HepG2 (cell line): ENCODE data around the gene MMP12. TPM values are rescaled to one million over a fixed set of nuclear protein-coding genes. Genes with fewer than 3 reads are reported as not detected.

Experiments used
- ATAC-seq: fragments of 200-7000 bp; cut with Tn5 transposase; 3 replicates; pipeline ENCODE4 v1.9.1; 2020; ENCODE audit warnings: mild to moderate bottlenecking, moderate library complexity
- BruUV-seq: library from RNA; stranded (reverse); fragments of 400-500 nt; replicated peaks from 2 replicates; lab custom pipeline; 2021; lab: Mats Ljungman, UMichigan
- CTCF ChIA-PET: fragments of 300-600 bp; formaldehyde crosslinking; extraction: SDS; loops from one replicate; lab custom pipeline; 2021; ENCODE audit warnings: low total read pairs, inconsistent platforms, low intra/inter-chr PET ratio; lab: Yijun Ruan, JAX
- POLR2A ChIA-PET: fragments of 350-600 bp; sonication (Branson Sonifier 250); formaldehyde crosslinking; loops from one replicate; lab custom pipeline; 2020; ENCODE audit warnings: antibody characterized with exemption, inconsistent platforms; lab: Yijun Ruan, JAX
- DNase-seq: peaks from one replicate; pipeline ENCODE4 v3.0.0-alpha.2; 2015; ENCODE audit warnings: low spot score
- FAIRE-seq: peaks from 3 replicates; lab custom pipeline; 2011; peaks lifted over from hg19 to GRCh38; lab: Jason Lieb, UNC
- H2AFZ ChIP-seq: one replicate; pipeline ENCODE4 v1.6.1; 2011; ENCODE audit warnings: low read length, inconsistent platforms
- H3K27ac ChIP-seq: fragments of 300-600 bp; 3 replicates; pipeline ENCODE4 v1.8.0; 2011; ENCODE audit warnings: mixed run types, mild to moderate bottlenecking, mixed read lengths, low read length, inconsistent platforms; ENCODE audit not compliant: insufficient read depth; ENCODE audit errors: extremely low read length
- H3K27me3 ChIP-seq, 2 experiments: fragments of 200-600 bp in 1 of 2; 2 replicates in 1 of 2; 3 replicates in 1 of 2; pipeline versions ENCODE4 v1.6.0 to v1.8.0; 2011; ENCODE audit warnings: low read length in 2 of 2, mild to moderate bottlenecking in 2 of 2, moderate library complexity in 2 of 2, inconsistent platforms in 1 of 2; ENCODE audit not compliant: insufficient read depth in 2 of 2, control insufficient read depth in 1 of 2
- H3K36me3 ChIP-seq, 2 experiments: fragments of 200-600 bp in 1 of 2; replicated peaks in 1 of 2; 2 replicates in 1 of 2; 3 replicates in 1 of 2; pipeline versions ENCODE4 v1.5.1 to v1.8.0; 2011; ENCODE audit warnings: low read length in 2 of 2, inconsistent platforms in 1 of 2; ENCODE audit not compliant: insufficient read depth in 2 of 2, control insufficient read depth in 1 of 2
- H3K4me1 ChIP-seq: 2 replicates; pipeline ENCODE4 v1.5.1; 2012; ENCODE audit warnings: low read length, inconsistent platforms; ENCODE audit not compliant: insufficient read depth
- H3K4me2 ChIP-seq: 2 replicates; pipeline ENCODE4 v1.6.0; 2011; ENCODE audit warnings: low read depth, low read length, inconsistent platforms
- H3K4me3 ChIP-seq, 3 experiments: fragments of 200-600 bp in 1 of 3; sonication (generic), shearing (Covaris generic) in 1 of 3; replicated peaks in 1 of 3; 2 replicates each; pipeline ENCODE4 v1.5.1; 2011 to 2016; ENCODE audit warnings: low read length in 3 of 3, inconsistent platforms in 2 of 3, low read depth in 2 of 3, mild to moderate bottlenecking in 2 of 3, control low read depth in 1 of 3, mixed read lengths in 1 of 3; ENCODE audit not compliant: insufficient read depth in 1 of 3
- H3K79me2 ChIP-seq: one replicate; pipeline ENCODE4 v1.6.1; 2011; ENCODE audit warnings: low read length, inconsistent platforms; ENCODE audit not compliant: insufficient read depth
- H3K9ac ChIP-seq: 2 replicates; pipeline ENCODE4 v1.6.0; 2011; ENCODE audit warnings: mild to moderate bottlenecking, low read depth, low read length, inconsistent platforms; ENCODE audit not compliant: insufficient read depth
- H3K9me3 ChIP-seq: 2 replicates; pipeline ENCODE4 v1.5.1; 2012; ENCODE audit warnings: mild to moderate bottlenecking, low read length
- H4K20me1 ChIP-seq: 2 replicates; pipeline ENCODE4 v1.6.0; 2011; ENCODE audit warnings: inconsistent platforms, mild to moderate bottlenecking, low read length, moderate library complexity; ENCODE audit not compliant: insufficient read depth
- HNRNPL ChIP-seq: fragments of 200-400 bp; formaldehyde crosslinking; IDR thresholded peaks from 2 replicates; pipeline ENCODE4 v1.6.1; 2017; ENCODE audit warnings: mild to moderate bottlenecking, low read depth, low read length
- KDM4B ChIP-seq: sonication (generic); formaldehyde crosslinking; IDR thresholded peaks from 2 replicates; pipeline ENCODE4 v1.4.0; 2020; ENCODE audit warnings: missing genetic modification reagents
- KDM5B ChIP-seq: sonication (generic); formaldehyde crosslinking; IDR thresholded peaks from 2 replicates; pipeline ENCODE4 v1.4.0; 2020; ENCODE audit warnings: missing genetic modification reagents, mild to moderate bottlenecking, borderline replicate concordance
- KLF15 ChIP-seq: sonication (generic); formaldehyde crosslinking; IDR thresholded peaks from 2 replicates; pipeline ENCODE4 v1.8.1; 2023; ENCODE audit warnings: borderline replicate concordance, mild to moderate bottlenecking, inconsistent platforms, missing genetic modification reagents, mixed read lengths
- LCORL ChIP-seq, 2 experiments: fragments of 450-650 bp in 1 of 2; sonication (generic) in 1 of 2; formaldehyde crosslinking in 1 of 2; IDR thresholded peaks; 2 replicates each; pipeline versions ENCODE4 v1.5.0 to v1.6.1; 2017 to 2020; ENCODE audit warnings: antibody characterized with exemption in 1 of 2, missing genetic modification reagents in 1 of 2
- PHF20 ChIP-seq: sonication (generic); formaldehyde crosslinking; IDR thresholded peaks from 2 replicates; pipeline ENCODE4 v1.5.0; 2020; ENCODE audit warnings: mild to moderate bottlenecking, missing genetic modification reagents
- REPIN1 ChIP-seq: sonication (generic); formaldehyde crosslinking; IDR thresholded peaks from 2 replicates; pipeline ENCODE4 v1.8.0; 2022; ENCODE audit warnings: missing genetic modification reagents, low read depth, mild to moderate bottlenecking, borderline replicate concordance
- SP140L ChIP-seq: sonication (generic); formaldehyde crosslinking; IDR thresholded peaks from 2 replicates; pipeline ENCODE4 v1.4.0; 2020; ENCODE audit warnings: missing genetic modification reagents, borderline replicate concordance
- THAP11 ChIP-seq: IDR thresholded peaks from 2 replicates; pipeline ENCODE4 v1.6.1; 2016; ENCODE audit warnings: missing biosample characterization, missing genetic modification reagents
- ZNF746 ChIP-seq: sonication (generic); formaldehyde crosslinking; IDR thresholded peaks from 2 replicates; pipeline ENCODE4 v1.8.0; 2022; ENCODE audit warnings: mild to moderate bottlenecking, missing genetic modification reagents
- ZNF790 ChIP-seq: sonication (generic); formaldehyde crosslinking; IDR thresholded peaks from 2 replicates; pipeline ENCODE4 v1.8.0; 2022; ENCODE audit warnings: missing genetic modification reagents, mild to moderate bottlenecking, borderline replicate concordance
- WGBS: methylation state at CpG from one replicate; pipeline ENCODE4 v1.1.6; 2017; ENCODE audit warnings: low lambda C conversion rate; 5-methylcytosine and 5-hydroxymethylcytosine counted together
- in situ Hi-C: cut with HindIII; loops from 2 replicates; pipeline ENCODE4 v1.10.0; 2017; ENCODE audit warnings: low pct_unique_long_range_greater_than_20kb; ENCODE audit not compliant: extremely low pct_ligation_motif_present
- intact Hi-C: fragments of 100-400 bp; cut with micrococcal nuclease; formaldehyde crosslinking; loops from one replicate; pipeline ENCODE4 v1.10.0; 2022; ENCODE audit not compliant: unreplicated experiment
- polyA plus RNA-seq, 8 experiments: library from polyadenylated mRNA; depleted of rRNA in 3 of 8; stranded (reverse) in 7 of 8; unstranded in 1 of 8; fragments of >200 nt; fragmentation: Illumina TruSeq in 4 of 8; extraction: Trizol in 4 of 8; gene quantifications; 2 replicates each; pipeline versions ENCODE4 v1.2.1 to v1.2.3, GENCODE V29; 2011 to 2016; ENCODE audit warnings: low read depth in 4 of 8, missing spikeins in 1 of 8, mixed read lengths in 1 of 8; ENCODE audit not compliant: insufficient read depth in 1 of 8
- total RNA-seq, 5 experiments: library from RNA; depleted of rRNA; stranded (reverse); fragments of >200 nt; fragmentation: Illumina TruSeq; extraction: Trizol; gene quantifications; 2 replicates each; pipeline ENCODE4 v1.2.3, GENCODE V29; 2016; ENCODE audit warnings: low read depth in 1 of 5
- TF ChIP-seq, protein P1 (sequence below): sonication (generic); formaldehyde crosslinking; IDR thresholded peaks from 2 replicates; pipeline ENCODE4 v1.5.1; 2020; ENCODE audit warnings: mild to moderate bottlenecking, missing genetic modification reagents, borderline replicate concordance
- TF ChIP-seq, protein P2 (sequence below), 2 experiments: sonication (generic) in 1 of 2; formaldehyde crosslinking in 1 of 2; IDR thresholded peaks; 2 replicates each; pipeline versions ENCODE4 v1.5.1 to v1.6.1; 2011 to 2020; ENCODE audit warnings: borderline replicate concordance in 1 of 2, low read depth in 1 of 2, low read length in 1 of 2, mild to moderate bottlenecking in 1 of 2, missing genetic modification reagents in 1 of 2, moderate library complexity in 1 of 2
- TF ChIP-seq, protein P3 (sequence below): sonication (generic); formaldehyde crosslinking; IDR thresholded peaks from 2 replicates; pipeline ENCODE4 v1.5.1; 2020; ENCODE audit warnings: missing genetic modification reagents, mild to moderate bottlenecking, borderline replicate concordance
- TF ChIP-seq, protein P4 (sequence below): sonication (generic); formaldehyde crosslinking; IDR thresholded peaks from 2 replicates; pipeline ENCODE4 v1.4.0; 2020; ENCODE audit warnings: mild to moderate bottlenecking, missing genetic modification reagents

MMP12 gene
- total and polyA plus RNA-seq, 2 of the 13 experiments (the other 11 are each of a cell fraction or from before 2014, with no cell fraction given): not detected

DNA sequence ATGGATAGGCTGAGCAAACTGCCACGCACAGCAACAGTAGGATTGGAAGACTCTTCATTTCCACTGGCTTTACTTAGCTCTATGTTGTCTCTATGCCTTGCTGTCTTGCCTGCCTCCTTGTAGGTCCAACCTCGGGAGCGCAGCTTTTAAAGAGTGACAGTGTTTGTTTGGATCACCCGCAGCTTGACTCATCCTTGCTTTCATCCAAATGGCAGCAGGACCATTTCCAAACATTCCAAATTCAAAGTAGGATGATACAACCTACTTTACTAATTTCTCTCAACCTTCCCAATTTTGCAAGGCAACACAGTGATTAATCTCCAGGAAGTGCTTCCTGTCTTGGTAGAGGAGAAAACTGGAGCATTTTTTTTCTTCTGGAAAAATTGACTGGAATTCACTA is 31.3 kb downstream of the MMP12 start, which contains the start of gene MMP3 (continued):
- TF ChIP-seq, protein P1, sequence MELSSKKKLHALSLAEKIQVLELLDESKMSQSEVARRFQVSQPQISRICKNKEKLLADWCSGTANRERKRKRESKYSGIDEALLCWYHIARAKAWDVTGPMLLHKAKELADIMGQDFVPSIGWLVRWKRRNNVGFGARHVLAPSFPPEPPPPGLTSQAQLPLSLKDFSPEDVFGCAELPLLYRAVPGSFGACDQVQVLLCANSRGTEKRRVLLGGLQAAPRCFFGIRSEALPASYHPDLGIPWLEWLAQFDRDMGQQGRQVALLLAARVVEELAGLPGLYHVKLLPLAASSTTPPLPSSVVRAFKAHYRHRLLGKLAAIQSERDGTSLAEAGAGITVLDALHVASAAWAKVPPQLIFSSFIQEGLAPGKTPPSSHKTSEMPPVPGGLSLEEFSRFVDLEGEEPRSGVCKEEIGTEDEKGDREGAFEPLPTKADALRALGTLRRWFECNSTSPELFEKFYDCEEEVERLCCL (CRISPR knock-in tag): no peak
- TF ChIP-seq HNRNPL (no peak), LCORL (IDR thresholded peaks at IDR 0.05) (no peak), LCORL (CRISPR knock-in tag; IDR thresholded peaks at IDR 0.05) (no peak), KDM4B (CRISPR knock-in tag) (no peak), KLF15 (CRISPR knock-in tag) (no peak)
- TF ChIP-seq, protein P2, sequence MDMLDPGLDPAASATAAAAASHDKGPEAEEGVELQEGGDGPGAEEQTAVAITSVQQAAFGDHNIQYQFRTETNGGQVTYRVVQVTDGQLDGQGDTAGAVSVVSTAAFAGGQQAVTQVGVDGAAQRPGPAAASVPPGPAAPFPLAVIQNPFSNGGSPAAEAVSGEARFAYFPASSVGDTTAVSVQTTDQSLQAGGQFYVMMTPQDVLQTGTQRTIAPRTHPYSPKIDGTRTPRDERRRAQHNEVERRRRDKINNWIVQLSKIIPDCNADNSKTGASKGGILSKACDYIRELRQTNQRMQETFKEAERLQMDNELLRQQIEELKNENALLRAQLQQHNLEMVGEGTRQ (IDR thresholded peaks at IDR 0.05; ENCODE audit: low read depth, low read length): no peak
- TF ChIP-seq, protein P2 (CRISPR knock-in tag; IDR thresholded peaks at IDR 0.05; ENCODE audit: borderline replicate concordance): no peak
- TF ChIP-seq, protein P3, sequence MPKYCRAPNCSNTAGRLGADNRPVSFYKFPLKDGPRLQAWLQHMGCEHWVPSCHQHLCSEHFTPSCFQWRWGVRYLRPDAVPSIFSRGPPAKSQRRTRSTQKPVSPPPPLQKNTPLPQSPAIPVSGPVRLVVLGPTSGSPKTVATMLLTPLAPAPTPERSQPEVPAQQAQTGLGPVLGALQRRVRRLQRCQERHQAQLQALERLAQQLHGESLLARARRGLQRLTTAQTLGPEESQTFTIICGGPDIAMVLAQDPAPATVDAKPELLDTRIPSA: no peak
- TF ChIP-seq, all 625 proteins: peak for 0

DNA sequence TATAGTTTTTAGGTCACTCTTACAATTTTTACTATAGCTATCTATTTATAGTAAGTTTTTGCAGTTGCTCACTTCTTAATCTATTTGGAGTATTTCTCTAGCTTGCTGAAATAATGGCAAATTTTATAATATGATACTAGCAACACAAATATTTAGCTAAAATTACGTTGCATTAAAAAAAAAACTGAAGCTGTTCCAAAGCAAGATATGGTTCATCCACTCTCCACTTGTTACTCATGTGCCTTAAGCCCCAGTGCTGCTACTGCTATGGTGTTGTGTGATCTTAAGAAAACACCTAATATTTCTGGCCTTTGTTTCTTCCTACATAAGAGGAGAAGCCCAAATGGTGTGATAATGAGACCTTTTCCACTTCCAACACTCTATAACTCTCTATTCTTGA is 31.9 kb downstream of the MMP12 start:
- FAIRE-seq (no peak), DNase-seq (no peak)
- H3K4me2 ChIP-seq: no peak overlapping the region

More for the DNA sequence above, 31.9 kb downstream of the MMP12 start:
- intact Hi-C loops: no loop called here
- in situ Hi-C loops: no loop called here
- H3K4me3 ChIP-seq: no peak overlapping the region
- TF ChIP-seq ZNF746 (CRISPR knock-in tag) (no peak), SP140L (CRISPR knock-in tag) (no peak), KDM5B (CRISPR knock-in tag) (no peak), REPIN1 (no peak), THAP11 (CRISPR knock-in tag) (no peak), ZNF790 (no peak), PHF20 (CRISPR knock-in tag) (no peak)
- TF ChIP-seq, protein P4, sequence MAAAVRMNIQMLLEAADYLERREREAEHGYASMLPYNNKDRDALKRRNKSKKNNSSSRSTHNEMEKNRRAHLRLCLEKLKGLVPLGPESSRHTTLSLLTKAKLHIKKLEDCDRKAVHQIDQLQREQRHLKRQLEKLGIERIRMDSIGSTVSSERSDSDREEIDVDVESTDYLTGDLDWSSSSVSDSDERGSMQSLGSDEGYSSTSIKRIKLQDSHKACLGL (CRISPR knock-in tag): no peak
- no peak overlapping the region for H3K9ac ChIP-seq
- WGBS: 5% methylated on average over 1 of the region's 1 CpG
- no peaks in the 10 kb centered on the region for H4K20me1 ChIP-seq
- ATAC-seq: no peak
- no TSS peak for BruUV-seq
- no peaks in the 10 kb centered on the region for H3K4me1 ChIP-seq
- no peaks in the 10 kb centered on the region for H3K27me3 ChIP-seq
- H2AFZ ChIP-seq: no peak overlapping the region
- no peaks in the 10 kb centered on the region for H3K9me3 ChIP-seq
- POLR2A ChIA-PET: no interaction called here
- no peak overlapping the region for H3K27ac ChIP-seq
- CTCF ChIA-PET: no interaction called here
- H3K36me3 ChIP-seq: no peaks in the 10 kb centered on the region
- no peaks in the 10 kb centered on the region for H3K79me2 ChIP-seq
